ENCODE results near the gene HSPBAP1. TPM values are rescaled to one million over a fixed set of nuclear protein-coding genes. Genes with fewer than 3 reads are reported as not detected.
"Not testable (repeated sequence)": the region's sequence is repeated elsewhere in the genome, so short reads cannot be mapped to it uniquely, and the experiment has no call there.

Gene HSPBAP1
- total RNA-seq, 1 experiment from 2014 or later = 12.7 TPM

DNA sequence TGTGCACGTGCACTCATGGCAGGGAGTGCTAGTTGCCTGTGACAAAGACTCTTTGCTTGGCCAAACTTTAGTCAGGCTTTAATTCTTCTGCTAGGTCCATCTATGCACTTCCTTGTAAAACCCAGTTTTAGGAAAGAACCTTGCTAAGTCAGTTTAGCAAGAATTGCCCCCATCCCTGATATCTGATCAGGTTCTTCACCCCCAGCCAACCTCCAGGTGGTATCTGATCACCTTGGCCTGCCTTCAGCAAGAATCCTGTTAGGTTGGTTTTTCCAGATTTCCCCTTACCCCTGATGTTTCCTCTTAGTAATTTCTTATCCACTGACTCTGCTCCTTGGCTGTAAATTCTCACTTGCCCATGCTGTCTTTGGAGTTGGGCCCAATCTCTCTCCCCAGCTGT lies 8.4 kb downstream of the HSPBAP1 start:
- DNase-seq (ENCODE audit: low read depth) = no peak

DNA sequence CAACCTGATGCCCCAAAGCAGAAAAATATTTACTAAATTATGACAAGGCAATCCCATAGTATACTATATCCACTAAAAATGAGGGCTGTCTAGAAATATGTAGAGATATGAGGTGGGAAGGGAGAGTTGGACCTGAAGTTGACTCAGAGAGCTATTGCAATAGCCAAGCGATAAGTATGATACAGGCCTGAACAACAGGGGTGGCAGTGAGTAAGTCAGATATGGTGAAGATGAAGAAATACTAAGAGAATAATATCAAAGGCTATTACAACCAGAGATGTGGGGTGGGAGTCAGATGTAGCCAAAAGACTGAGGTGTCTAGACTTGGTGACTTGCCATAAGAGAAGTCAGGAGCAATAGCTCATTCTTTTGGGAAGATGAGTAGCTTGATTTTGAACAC lies 9.2 kb downstream of the HSPBAP1 start:
- DNase-seq (ENCODE audit: low read depth) = no peak

GRCh38 chr3:122782804-122783203 lies 10.8 kb downstream of the HSPBAP1 start:
- DNase-seq (ENCODE audit: low read depth) = no peak

GRCh38 chr3:122777563-122777962 lies 16.1 kb downstream of the HSPBAP1 start:
- no peak for DNase-seq (ENCODE audit: low read depth)

- DNase-seq (ENCODE audit: low read depth) = no peak
Measured at GRCh38 chr3:122776675-122777468, 16.8 kb downstream of the HSPBAP1 start.

- no peak for DNase-seq (ENCODE audit: low read depth)
Measured at GRCh38 chr3:122774564-122774963, 19.1 kb downstream of the HSPBAP1 start.

- DNase-seq (ENCODE audit: low read depth) = no peak
Measured at GRCh38 chr3:122773944-122774509, 19.6 kb downstream of the HSPBAP1 start.

- no peak for DNase-seq (ENCODE audit: low read depth)
Measured at GRCh38 chr3:122772827-122773226, 20.8 kb downstream of the HSPBAP1 start.

DNA sequence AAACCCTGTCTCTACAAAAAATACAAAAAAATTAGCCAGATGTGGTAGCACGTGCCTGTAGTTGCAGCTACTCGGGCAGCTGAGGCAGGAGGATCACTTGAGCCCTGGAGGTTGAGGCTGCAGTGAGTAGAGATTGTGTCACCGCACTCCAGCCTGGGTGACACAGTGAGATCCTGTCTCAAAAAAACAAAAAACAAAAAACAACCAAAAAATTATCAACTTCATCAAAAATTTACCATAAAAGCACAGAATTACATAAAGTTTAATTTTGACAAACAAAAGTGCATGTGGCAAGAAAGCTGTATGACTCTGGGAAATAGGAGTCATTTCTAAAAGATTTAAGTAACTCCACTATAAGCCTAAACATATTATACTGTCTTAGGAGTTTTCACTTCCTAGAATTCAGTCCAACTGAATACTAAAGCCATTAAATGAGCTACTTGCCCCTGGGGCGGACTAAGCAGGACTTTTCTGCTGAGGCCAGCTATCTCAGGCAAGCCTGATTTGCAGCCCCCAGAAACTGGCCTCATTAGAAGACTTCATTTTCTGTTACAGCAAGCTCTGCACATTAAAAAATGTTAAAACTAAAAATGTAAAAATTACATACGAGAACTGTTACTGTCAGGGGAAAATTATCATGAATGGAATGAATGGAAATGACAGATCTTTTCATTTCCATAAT lies 23.0 kb downstream of the HSPBAP1 start:
- DNase-seq (ENCODE audit: low read depth) = no peak

- no peak for DNase-seq (ENCODE audit: low read depth)
Measured at GRCh38 chr3:122767540-122768372, 25.9 kb downstream of the HSPBAP1 start.

- no peak for DNase-seq (ENCODE audit: low read depth)
Measured at GRCh38 chr3:122766430-122766829, 27.2 kb downstream of the HSPBAP1 start.

DNA sequence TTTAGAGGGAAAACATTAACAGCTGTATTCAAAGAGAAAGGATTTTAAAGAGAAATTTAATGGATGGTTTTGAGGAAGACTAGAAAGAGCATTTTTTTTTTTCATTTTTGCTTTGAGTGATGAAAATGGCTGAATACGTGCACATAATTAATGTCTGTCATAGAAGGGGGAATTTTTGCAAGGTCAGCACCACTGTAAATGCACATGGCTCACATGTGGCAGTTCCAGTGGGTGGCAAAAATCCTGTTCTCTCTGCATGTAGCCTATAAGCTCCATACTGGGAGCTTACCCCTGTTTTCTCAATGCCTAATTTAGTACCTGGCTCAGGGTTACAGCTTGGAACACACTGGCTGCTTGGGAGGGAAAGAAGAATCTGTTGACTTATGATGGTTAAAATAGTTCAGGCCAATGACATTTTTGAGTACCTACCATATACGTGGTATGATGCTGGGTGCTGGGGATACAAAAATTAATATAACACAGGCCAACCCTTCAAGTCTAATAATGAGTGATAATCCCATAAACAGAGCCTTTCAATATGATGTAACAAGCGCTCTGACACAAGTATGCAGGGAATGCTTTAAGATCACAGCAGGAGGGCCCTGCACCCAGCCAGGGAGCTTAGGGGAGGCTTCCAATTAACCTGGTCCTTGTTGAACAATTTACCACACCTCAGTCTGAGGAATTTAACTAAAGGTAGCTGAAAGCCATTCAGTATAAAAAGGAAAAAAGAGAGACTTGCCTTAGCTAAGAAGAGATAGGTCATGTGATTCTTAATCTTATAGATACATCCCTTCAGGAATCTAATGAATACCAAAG lies 33.0 kb downstream of the HSPBAP1 start:
- no peak for DNase-seq (ENCODE audit: low read depth)

- no peak for DNase-seq (ENCODE audit: low read depth)
Measured at GRCh38 chr3:122758877-122759560, 34.6 kb downstream of the HSPBAP1 start.

DNA sequence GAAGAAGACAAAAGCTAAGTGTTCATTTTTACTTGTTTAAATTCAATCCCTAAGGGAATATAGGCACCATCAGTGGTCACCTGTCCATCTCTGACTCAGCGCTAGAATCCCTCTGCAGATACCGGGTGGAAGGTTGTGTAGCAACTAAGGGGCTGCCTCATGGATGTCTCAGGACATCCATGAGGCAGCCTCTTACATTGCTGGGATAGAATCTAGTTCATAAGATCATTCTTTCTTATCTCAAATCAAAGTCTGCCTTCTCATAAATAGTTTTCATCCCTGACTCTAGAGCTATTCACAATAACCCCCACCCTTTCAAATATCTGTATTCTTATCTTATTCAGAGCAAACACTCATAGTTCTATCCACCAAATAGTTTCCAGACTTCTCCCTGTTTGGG lies 38.1 kb downstream of the HSPBAP1 start:
- no peak for DNase-seq (ENCODE audit: low read depth)

DNA sequence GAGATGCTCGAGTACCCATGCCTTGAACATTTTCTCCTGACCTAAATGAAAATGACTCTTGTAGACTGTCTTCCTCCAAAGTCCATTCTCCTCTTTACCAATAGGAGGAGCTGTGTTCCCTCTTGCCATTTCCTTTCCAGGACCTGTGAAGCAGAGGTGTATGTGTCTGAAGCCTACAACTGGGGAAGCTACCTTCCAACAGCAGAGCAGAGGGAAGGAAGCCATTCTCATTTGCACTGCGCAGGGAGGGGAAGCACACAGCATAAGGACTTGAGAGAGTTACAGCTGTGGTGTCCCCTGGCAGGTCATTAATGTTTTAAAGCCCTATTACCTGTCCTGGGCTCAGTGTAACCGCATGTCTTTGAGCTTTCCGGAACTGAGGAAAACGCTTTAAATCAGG lies 38.7 kb downstream of the HSPBAP1 start:
- peak; percentile 44 for DNase-seq (ENCODE audit: low read depth)

- no peak for DNase-seq (ENCODE audit: low read depth)
Measured at GRCh38 chr3:122748347-122748746, 45.3 kb downstream of the HSPBAP1 start.

DNA sequence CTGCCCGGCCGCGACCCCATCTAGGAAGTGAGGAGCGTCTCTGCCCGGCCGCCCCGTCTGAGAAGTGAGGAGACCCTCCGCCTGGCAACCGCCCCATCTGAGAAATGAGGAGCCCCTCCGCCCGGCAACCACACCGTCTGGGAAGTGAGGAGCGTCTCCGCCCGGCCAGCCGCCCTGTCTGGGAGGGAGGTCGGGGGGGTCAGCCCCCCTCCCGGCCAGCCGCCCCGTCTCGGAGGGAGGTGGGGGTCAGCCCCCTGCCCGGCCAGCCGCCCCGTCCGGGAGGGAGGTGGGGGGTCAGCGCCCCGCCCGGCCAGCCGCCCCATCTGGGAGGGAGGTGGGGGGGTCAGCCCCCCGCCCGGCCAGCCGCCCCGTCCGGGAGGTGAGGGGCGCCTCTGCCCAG lies 46.3 kb downstream of the HSPBAP1 start:
- DNase-seq (ENCODE audit: low read depth) = not testable (repeated sequence)

GRCh38 chr3:122745369-122746021 lies 48.1 kb downstream of the HSPBAP1 start:
- peak; percentile 4 for DNase-seq (ENCODE audit: low read depth)

GRCh38 chr3:122743581-122744120 lies 50.0 kb downstream of the HSPBAP1 start:
- DNase-seq (ENCODE audit: low read depth) = no peak

- no peak for DNase-seq (ENCODE audit: low read depth)
Measured at GRCh38 chr3:122742234-122742633, 51.4 kb downstream of the HSPBAP1 start.

Measured in Daoy (cell line).